ENCODE results near the gene GPR39.

Gene GPR39

DNA sequence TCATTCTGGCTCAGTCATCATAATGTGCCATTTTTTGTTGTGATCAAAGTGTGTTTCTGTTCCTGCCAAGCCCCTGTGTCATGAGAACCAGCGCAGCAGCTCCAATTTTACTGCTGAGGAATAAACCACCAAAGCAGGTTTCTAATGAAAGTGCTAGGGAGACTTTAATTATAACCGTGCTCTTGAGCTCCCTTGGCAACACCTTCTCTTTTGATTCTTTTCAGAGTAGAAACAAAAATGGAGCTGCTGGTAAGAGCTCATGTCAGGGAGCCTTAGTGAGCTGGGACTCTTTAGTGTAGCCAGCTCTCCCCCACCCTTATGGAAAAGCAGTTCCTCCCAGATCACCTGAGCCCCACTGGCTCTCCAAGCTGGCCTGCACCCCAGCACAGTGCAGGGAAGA lies 179.1 kb downstream of the GPR39 start:
- ATAC-seq = no peak
- TF ChIP-seq ZFP3 (CRISPR knock-in tag; IDR thresholded peaks at IDR 0.05) (no peak), SNAI2 (CRISPR knock-in tag; IDR thresholded peaks at IDR 0.05) (no peak), CREB5 (CRISPR knock-in tag; IDR thresholded peaks at IDR 0.05; ENCODE audit: low read depth) (no peak), TCF4 (CRISPR knock-in tag; IDR thresholded peaks at IDR 0.05; ENCODE audit: borderline replicate concordance) (no peak), ZNF565 (CRISPR knock-in tag; conservative IDR thresholded peaks at IDR 0.05; ENCODE audit: low read depth) (no peak), ISL1 (CRISPR knock-in tag; IDR thresholded peaks at IDR 0.05) (no peak), ZNF8 (CRISPR knock-in tag; IDR thresholded peaks at IDR 0.05) (no peak), GLIS3 (CRISPR knock-in tag; IDR thresholded peaks at IDR 0.05) (no peak)
- TF ChIP-seq, protein P1, sequence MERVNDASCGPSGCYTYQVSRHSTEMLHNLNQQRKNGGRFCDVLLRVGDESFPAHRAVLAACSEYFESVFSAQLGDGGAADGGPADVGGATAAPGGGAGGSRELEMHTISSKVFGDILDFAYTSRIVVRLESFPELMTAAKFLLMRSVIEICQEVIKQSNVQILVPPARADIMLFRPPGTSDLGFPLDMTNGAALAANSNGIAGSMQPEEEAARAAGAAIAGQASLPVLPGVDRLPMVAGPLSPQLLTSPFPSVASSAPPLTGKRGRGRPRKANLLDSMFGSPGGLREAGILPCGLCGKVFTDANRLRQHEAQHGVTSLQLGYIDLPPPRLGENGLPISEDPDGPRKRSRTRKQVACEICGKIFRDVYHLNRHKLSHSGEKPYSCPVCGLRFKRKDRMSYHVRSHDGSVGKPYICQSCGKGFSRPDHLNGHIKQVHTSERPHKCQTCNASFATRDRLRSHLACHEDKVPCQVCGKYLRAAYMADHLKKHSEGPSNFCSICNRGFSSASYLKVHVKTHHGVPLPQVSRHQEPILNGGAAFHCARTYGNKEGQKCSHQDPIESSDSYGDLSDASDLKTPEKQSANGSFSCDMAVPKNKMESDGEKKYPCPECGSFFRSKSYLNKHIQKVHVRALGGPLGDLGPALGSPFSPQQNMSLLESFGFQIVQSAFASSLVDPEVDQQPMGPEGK (CRISPR knock-in tag; IDR thresholded peaks at IDR 0.05; ENCODE audit: borderline replicate concordance) = no peak

- ATAC-seq = no peak
- TF ChIP-seq RARB (CRISPR knock-in tag; IDR thresholded peaks at IDR 0.05) = no peak
- no peak for TF ChIP-seq PPARA (CRISPR knock-in tag; IDR thresholded peaks at IDR 0.05; ENCODE audit: borderline replicate concordance)
- no peak for TF ChIP-seq ISL1 (CRISPR knock-in tag; IDR thresholded peaks at IDR 0.05)
- no peak for TF ChIP-seq ZNF565 (CRISPR knock-in tag; conservative IDR thresholded peaks at IDR 0.05; ENCODE audit: low read depth)
- TF ChIP-seq TOX (CRISPR knock-in tag; IDR thresholded peaks at IDR 0.05; ENCODE audit: borderline replicate concordance) = no peak
- no peak for TF ChIP-seq ZFP3 (CRISPR knock-in tag; IDR thresholded peaks at IDR 0.05)
- TF ChIP-seq, protein P1 (CRISPR knock-in tag; IDR thresholded peaks at IDR 0.05; ENCODE audit: borderline replicate concordance) = no peak
- TF ChIP-seq ZNF8 (CRISPR knock-in tag; IDR thresholded peaks at IDR 0.05) = no peak
- no peak for TF ChIP-seq BACH2 (CRISPR knock-in tag; IDR thresholded peaks at IDR 0.05; ENCODE audit: borderline replicate concordance)
- TF ChIP-seq CSDC2 (CRISPR knock-in tag; IDR thresholded peaks at IDR 0.05) = no peak
Measured at GRCh38 chr2:132597166-132597565, 180.6 kb downstream of the GPR39 start.

GRCh38 chr2:132597831-132598230 lies 181.2 kb downstream of the GPR39 start:
- ATAC-seq = no peak

GRCh38 chr2:132598536-132598935 lies 181.9 kb downstream of the GPR39 start:
- ATAC-seq = no peak
- TF ChIP-seq ZNF8 (CRISPR knock-in tag; IDR thresholded peaks at IDR 0.05) = no peak
- no peak for TF ChIP-seq SNAI2 (CRISPR knock-in tag; IDR thresholded peaks at IDR 0.05)

More at GRCh38 chr2:132597831-132598230, 181.2 kb downstream of the GPR39 start:
- TF ChIP-seq ESRRG (CRISPR knock-in tag; IDR thresholded peaks at IDR 0.05) = no peak

- no peak for ATAC-seq
- no peak for TF ChIP-seq CSDC2 (CRISPR knock-in tag; IDR thresholded peaks at IDR 0.05)
- no peak for TF ChIP-seq ISL1 (CRISPR knock-in tag; IDR thresholded peaks at IDR 0.05)
- TF ChIP-seq BACH2 (CRISPR knock-in tag; IDR thresholded peaks at IDR 0.05; ENCODE audit: borderline replicate concordance) = no peak
- no peak for TF ChIP-seq TCF4 (CRISPR knock-in tag; IDR thresholded peaks at IDR 0.05; ENCODE audit: borderline replicate concordance)
- TF ChIP-seq, protein P2, sequence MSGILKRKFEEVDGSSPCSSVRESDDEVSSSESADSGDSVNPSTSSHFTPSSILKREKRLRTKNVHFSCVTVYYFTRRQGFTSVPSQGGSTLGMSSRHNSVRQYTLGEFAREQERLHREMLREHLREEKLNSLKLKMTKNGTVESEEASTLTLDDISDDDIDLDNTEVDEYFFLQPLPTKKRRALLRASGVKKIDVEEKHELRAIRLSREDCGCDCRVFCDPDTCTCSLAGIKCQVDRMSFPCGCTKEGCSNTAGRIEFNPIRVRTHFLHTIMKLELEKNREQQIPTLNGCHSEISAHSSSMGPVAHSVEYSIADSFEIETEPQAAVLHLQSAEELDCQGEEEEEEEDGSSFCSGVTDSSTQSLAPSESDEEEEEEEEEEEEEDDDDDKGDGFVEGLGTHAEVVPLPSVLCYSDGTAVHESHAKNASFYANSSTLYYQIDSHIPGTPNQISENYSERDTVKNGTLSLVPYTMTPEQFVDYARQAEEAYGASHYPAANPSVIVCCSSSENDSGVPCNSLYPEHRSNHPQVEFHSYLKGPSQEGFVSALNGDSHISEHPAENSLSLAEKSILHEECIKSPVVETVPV (CRISPR knock-in tag; IDR thresholded peaks at IDR 0.05) = no peak
- no peak for TF ChIP-seq TOX (CRISPR knock-in tag; IDR thresholded peaks at IDR 0.05; ENCODE audit: borderline replicate concordance)
- no peak for TF ChIP-seq ESRRG (CRISPR knock-in tag; IDR thresholded peaks at IDR 0.05)
- no peak for TF ChIP-seq ZC3H10 (CRISPR knock-in tag; IDR thresholded peaks at IDR 0.05)
- TF ChIP-seq ZFP3 (CRISPR knock-in tag; IDR thresholded peaks at IDR 0.05) = no peak
- no peak for TF ChIP-seq ZNF565 (CRISPR knock-in tag; conservative IDR thresholded peaks at IDR 0.05; ENCODE audit: low read depth)
- TF ChIP-seq SNAI2 (CRISPR knock-in tag; IDR thresholded peaks at IDR 0.05) = no peak
- TF ChIP-seq, protein P1 (CRISPR knock-in tag; IDR thresholded peaks at IDR 0.05; ENCODE audit: borderline replicate concordance) = no peak
- no peak for TF ChIP-seq ZNF70 (CRISPR knock-in tag; IDR thresholded peaks at IDR 0.05)
- no peak for TF ChIP-seq OSR1 (CRISPR knock-in tag; IDR thresholded peaks at IDR 0.05)
- TF ChIP-seq ZNF8 (CRISPR knock-in tag; IDR thresholded peaks at IDR 0.05) = no peak
- TF ChIP-seq GLIS3 (CRISPR knock-in tag; IDR thresholded peaks at IDR 0.05) = no peak
- TF ChIP-seq, protein P3, sequence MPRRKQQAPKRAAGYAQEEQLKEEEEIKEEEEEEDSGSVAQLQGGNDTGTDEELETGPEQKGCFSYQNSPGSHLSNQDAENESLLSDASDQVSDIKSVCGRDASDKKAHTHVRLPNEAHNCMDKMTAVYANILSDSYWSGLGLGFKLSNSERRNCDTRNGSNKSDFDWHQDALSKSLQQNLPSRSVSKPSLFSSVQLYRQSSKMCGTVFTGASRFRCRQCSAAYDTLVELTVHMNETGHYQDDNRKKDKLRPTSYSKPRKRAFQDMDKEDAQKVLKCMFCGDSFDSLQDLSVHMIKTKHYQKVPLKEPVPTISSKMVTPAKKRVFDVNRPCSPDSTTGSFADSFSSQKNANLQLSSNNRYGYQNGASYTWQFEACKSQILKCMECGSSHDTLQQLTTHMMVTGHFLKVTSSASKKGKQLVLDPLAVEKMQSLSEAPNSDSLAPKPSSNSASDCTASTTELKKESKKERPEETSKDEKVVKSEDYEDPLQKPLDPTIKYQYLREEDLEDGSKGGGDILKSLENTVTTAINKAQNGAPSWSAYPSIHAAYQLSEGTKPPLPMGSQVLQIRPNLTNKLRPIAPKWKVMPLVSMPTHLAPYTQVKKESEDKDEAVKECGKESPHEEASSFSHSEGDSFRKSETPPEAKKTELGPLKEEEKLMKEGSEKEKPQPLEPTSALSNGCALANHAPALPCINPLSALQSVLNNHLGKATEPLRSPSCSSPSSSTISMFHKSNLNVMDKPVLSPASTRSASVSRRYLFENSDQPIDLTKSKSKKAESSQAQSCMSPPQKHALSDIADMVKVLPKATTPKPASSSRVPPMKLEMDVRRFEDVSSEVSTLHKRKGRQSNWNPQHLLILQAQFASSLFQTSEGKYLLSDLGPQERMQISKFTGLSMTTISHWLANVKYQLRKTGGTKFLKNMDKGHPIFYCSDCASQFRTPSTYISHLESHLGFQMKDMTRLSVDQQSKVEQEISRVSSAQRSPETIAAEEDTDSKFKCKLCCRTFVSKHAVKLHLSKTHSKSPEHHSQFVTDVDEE (CRISPR knock-in tag; IDR thresholded peaks at IDR 0.05) = no peak
- no peak for TF ChIP-seq ARNTL (CRISPR knock-in tag; IDR thresholded peaks at IDR 0.05; ENCODE audit: borderline replicate concordance, low read depth)
Measured at GRCh38 chr2:132599556-132599955, 183.0 kb downstream of the GPR39 start.
